HG03039 (cell line): ENCODE measurements around the gene KBTBD4.
A peak's percentile ranks its signal among the peaks of the same experiment; 100 is the strongest.

Source experiments
- ATAC-seq: cut with Tn5 transposase; IDR thresholded peaks from one replicate; pipeline ENCODE4 v1.9.1; 2021; ENCODE audit warnings: mild to moderate bottlenecking, moderate library complexity; ENCODE audit not compliant: unreplicated experiment

The KBTBD4 gene

DNA sequence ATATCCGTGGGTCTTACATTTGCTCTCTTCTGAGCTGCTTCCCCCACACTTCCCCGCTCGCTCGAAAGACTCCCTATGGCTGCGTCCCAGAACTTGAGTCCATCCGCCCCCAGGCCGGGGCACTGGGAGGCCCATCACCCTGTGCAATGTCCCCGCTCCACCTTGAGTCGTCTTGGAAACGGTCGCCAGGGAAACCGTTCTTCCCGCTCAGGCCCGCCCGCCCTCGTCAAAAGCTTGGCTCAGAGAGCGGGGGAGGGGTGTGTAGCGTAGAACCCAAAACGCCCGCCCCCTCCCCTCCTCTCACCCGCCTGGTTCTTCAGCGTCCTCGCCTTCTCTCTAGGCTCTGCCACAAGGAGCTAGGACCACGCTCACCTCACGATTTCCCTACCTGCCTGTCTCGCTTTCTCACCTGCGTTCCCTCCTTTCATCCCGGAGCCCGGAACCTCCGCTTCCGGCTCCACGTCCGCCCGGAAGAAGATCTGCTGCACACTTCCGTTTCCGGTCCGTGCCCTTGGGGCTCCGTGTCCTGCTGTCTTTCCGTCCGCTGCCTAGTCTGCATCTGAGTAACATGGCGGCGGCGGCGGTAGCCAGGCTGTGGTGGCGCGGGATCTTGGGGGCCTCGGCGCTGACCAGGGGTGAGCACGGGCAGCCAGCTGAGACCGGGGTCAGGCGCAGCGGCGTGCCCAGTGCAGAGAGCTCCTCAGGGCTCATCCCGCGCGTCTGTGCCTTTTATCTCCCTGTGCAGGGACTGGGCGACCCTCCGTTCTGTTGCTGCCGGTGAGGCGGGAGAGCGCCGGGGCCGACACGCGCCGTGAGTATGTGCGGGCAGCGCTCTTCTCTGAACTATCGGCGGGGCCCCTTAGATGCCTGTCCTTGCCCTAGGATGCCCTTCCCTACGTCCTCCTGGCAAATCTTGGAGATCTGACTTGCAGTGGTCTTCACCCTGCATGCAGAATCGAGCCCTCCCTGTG, at the start of gene KBTBD4, which contains the start of gene NDUFS3:
Gene KBTBD4 (minus strand): TSS at position 447 of the 971 bp plus-strand sequence. CDS start 19 bp downstream, at position 428.
Gene NDUFS3 (plus strand): TSS at position 551 of the 971 bp plus-strand sequence. CDS start 18 bp downstream, at position 569.
- ATAC-seq: peak; percentile 91

DNA sequence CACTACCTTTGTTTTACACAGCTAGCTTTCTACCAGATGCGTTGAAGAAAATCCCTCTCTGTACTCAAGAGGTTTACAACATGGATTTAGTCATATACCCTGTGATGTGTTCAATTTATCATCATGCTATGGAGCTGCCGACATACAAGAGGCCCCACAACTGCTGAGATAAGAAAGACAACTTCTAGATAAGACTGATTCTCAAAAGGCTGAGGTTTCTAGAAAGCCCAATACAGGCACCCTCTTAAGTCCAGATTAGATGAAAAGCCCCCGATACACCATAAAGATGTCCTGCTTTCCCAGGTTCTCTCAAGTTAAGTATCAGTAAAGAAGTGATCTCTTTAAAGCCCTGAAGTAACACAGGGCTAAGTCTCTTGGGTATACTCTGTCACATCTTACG, 49.3 kb upstream of the KBTBD4 start:
- ATAC-seq: no peak

DNA sequence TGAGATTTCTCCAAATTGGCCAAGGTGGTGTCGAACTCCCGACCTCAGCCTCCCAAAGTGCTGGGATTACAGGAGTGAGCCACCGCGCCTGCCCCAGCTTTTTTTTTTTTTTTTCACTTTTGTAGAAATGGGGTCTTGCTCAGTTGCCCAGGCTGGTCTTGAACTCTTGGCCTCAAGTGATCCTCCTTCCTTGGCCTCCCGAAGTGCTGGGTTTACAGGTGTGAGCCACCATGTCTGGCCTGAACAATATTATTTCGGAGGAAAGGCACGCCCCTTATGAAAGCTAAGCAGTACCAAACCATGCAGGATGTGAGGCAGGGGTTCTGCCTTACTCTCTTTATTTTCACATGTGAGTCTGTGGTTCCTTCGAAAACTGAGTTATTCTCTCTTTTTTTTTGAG, 47.5 kb upstream of the KBTBD4 start:
- no peak for ATAC-seq

DNA sequence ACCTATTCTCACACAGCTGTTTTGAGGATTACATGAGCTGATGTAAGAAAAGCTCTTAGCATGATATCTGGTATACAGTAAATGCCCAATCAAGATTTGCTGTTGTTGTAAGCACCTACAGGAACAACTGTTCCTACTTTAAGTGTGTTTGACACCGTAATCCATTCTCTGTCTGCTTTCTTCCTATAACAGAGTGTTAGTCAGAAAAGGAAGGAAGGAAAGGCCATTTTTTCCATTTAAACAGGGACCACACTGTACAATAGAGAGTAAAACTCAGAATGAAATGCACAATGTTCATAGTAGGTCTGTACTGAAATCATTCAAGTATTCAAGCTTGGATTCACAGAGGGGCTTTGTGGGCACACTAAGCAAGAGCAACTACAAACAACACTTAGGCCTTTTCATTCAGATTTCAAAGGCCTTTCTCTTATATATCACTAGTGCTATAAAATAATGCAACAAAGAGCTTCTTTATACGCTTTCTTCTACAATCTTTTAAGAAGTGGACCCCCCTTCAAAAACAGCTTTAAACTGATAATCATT, 42.1 kb upstream of the KBTBD4 start:
- no peak for ATAC-seq

DNA sequence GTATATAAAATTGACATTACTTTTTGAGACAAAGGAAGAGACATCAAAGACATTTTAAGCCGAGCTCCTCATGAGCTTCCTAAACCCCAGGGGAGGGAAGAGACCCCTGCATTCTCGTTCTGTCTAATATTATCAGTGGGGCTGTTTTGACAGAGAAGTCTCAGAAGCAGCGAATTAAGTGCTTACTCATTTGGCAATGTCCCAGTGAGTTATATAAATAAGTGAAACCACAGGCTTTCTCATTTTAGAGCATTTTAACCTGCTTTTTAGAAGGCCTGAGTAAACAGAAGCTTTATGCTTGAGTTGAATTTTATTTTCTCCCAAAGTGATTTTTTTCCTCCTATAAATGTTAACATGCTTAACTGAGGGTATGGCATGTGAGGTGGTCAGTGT, 38.6 kb upstream of the KBTBD4 start:
- ATAC-seq: no peak

DNA sequence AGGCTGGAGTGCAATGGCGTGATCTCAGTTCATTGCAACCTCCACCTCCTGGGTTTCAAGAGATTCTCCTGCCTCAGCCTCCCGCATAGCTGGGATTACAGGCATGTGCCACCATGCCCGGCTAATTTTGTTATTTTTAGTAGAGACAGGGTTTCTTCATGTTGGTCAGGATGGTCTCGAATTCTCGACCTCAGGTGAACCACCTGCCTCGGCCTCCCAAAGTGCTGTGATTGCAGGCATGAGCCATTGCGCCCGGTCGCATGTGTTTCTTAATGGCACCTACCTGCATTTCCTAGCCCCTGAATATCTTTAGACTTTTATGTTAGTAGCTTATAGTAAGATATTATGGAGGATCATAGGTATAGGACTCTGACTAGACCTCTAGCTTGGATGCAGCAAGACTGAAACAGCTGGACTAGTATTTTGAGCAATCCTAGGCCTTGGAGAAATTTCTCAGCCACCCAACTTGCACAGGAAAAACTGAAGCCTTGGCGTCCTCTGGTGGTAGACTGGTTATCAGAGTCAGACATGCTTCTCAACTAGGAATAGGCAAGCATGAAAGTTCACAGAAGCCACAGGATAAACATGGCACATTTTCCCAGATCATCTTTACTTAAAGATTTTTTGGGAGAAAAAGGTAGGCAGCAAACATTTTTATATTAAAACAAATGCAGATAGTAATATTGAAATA, 38.1 kb upstream of the KBTBD4 start:
- no peak for ATAC-seq

DNA sequence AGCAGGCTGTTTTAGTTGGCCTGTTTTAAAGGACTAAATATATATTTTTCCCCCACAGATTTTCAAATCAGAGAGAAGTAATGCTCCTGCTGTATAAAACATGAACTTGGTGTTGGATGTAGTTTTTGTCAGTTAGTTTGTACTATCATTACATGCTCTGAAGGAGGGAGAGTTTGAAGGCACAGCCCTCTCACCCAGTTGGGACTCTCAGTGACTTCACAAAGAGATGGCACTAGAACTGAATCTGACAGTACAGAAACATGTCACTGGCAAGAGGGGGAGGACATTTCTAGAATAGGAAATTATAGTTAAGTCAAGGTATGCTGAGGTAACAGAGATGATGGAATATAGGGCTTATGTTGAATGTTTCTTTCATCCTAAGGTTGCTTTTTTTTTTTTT, 36.5 kb upstream of the KBTBD4 start:
- ATAC-seq: no peak

DNA sequence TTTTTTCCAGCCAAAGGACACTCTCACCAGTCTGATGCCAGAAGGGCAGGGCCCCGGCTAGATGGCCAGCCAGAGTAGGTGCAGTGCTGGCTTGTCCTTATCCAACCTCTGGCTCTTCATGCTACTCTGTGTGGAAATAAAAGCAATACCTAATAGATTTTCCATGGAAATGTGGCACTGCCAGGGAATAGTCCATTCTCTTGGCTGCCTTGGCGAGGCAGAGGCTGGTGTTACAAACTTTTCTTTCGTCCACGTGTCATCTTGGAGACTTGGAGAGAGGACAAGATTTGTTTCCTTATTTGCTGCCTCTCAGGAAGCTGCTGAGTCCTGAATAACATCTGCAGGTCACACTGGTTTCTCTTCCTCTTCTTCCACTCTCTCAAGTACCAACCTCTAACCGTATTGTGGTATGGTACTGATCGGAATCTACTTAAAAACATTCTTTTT, 32.6 kb upstream of the KBTBD4 start:
- ATAC-seq: peak; percentile 61

DNA sequence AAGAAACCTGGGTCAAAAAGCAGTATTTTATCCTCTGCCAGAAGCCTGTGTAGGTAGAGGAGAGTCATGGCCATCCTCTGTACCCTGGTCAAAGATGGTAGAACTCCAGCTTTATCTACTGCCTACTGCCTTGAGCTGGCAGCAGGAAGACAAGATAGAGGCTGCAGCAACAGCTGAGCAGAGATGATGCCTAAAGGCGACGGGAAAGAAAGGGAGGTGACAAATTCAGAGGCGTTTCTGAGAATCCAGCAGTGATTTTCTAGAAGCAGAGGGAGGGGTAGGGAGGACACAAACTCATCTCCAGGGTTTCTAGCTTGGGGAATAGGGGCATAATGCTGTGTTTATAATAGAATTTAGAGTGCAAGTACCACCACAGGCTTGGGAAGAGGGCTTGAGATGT, 30.9 kb upstream of the KBTBD4 start:
- ATAC-seq: no peak

DNA sequence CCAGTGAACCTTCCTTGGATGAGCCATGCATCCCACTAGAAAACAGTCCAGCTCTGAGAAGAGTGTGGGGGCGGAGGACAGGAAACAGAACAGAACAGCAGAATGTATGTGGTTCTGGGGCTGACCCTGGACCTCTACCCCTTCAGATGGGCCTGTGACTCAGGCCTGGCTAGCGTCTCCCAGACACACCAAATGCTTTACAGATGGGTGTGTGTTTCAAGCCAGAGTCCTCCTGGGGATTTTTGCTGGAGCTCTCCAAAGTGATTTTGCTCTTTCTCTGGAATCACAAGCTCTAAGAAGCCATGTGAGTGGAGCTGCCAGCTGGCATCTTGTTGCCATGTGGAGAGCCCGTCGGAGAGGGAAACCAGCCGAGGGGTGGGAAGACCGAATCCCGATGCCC, 28.6 kb upstream of the KBTBD4 start:
- ATAC-seq: no peak

DNA sequence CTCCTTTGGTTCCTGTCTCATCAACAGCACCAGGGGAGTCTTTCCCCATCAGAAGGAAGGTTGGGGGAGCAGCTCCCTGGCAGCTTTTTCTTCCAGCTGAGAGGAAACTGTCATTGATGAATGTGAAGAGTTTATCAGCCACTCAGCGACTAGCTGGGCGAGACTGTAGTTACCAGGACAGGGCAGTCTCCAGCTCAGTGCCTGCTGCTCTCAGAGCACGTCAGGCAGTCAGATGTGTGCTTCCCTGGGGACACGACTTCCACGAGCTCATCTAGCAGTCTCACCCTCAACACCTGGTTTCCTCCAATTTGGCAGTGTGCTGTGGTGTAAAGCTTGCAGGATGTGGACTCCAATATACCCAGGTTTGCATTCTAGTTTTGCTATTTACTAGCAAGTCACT, 28.0 kb upstream of the KBTBD4 start:
- no peak for ATAC-seq

DNA sequence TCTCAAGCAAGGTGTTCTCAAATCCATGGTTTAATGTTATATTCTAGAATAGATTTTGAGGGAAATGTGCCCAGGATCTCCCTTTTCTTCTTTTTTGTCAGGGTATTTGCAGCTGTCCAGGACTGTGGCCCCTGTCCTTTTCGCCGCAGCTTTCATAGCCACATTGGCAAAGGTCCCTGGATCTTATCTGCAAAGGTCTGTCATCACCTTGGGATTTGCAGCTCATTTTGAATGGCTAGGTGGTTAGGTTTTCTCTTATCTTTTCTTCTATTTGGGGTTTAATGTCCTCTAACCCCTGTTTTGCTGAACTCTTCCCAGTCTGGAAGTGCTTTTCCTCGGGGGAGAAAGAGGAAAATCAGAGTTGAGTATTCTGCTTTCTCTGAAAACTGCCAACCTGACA, 27.2 kb upstream of the KBTBD4 start:
- no peak for ATAC-seq

DNA sequence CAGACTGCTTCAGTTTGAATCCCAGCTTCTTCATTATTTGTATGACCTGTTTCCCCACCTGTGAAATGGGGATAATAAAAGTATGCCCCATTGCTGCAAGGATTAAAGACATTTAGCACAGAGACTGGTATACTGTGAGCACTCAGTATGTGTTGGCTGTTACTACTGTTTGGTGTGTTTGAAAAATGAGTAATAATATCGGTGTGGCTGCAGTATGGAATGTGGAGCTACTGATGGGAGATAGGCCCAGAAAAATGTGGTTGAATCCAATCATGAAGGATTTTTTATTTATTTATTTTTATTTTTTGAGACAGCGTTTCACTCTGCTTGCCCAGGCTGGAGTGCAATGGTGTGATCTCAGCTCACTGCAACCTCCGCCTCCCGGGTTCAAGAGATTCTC, 24.5 kb upstream of the KBTBD4 start:
- ATAC-seq: no peak

DNA sequence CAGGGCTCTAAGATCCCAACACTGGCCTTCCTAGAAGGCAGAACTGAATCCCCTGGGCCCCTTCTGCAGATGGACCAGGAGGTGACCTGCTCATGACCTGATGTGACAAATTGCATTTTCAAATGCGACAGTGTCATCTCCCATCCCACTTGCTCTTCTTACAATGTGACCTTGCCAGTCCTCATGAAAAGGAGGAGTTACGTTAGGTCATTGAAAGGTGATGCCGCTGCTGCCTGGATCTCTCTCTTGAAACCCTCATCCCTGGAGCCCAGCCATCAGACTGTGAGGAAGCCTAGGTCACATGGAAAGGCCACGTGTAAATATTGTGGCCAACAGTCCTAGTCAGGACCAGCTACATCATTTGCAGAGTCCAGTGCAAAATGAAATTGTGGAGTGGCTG, 21.1 kb upstream of the KBTBD4 start:
- no peak for ATAC-seq

DNA sequence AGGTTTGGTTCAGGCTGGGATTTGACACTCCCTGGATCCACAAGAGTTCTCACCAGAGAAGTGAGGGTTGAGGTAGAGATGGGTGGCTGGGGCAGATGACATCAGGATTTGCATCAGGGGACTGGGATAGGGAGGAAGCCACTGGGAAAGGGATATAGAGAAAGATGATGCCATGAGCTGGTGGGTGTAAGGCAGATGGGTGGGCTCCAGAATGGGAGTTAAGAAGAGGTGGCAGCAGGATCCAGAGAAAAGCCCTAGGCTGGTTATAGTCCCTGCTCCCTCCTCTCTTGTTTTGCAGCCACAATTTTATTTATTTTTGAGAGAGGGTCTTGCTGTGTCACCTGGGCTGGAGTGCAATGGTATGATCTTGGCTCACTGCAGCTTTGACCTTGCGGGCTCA, 17.2 kb upstream of the KBTBD4 start:
- ATAC-seq: no peak

DNA sequence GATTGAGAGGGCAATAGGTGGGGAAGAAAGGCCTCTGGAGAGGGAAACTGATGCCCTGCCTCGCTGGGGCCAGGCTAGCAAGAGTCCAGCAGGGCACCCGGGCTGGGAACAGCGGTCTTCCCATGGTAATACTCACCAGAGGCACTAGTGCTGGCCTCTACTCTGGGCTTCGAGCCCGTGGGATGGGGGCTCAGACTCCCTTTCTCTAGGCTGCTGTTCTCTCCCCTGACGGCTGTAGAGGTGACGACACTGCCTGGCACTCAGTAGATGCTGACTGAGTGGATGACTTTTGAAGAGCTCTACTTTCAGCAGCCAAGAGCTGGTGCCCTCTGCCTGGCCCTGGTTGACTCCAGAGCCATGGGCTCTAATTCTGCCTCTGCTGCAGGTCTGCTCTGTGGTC, 16.3 kb upstream of the KBTBD4 start:
- ATAC-seq: no peak

DNA sequence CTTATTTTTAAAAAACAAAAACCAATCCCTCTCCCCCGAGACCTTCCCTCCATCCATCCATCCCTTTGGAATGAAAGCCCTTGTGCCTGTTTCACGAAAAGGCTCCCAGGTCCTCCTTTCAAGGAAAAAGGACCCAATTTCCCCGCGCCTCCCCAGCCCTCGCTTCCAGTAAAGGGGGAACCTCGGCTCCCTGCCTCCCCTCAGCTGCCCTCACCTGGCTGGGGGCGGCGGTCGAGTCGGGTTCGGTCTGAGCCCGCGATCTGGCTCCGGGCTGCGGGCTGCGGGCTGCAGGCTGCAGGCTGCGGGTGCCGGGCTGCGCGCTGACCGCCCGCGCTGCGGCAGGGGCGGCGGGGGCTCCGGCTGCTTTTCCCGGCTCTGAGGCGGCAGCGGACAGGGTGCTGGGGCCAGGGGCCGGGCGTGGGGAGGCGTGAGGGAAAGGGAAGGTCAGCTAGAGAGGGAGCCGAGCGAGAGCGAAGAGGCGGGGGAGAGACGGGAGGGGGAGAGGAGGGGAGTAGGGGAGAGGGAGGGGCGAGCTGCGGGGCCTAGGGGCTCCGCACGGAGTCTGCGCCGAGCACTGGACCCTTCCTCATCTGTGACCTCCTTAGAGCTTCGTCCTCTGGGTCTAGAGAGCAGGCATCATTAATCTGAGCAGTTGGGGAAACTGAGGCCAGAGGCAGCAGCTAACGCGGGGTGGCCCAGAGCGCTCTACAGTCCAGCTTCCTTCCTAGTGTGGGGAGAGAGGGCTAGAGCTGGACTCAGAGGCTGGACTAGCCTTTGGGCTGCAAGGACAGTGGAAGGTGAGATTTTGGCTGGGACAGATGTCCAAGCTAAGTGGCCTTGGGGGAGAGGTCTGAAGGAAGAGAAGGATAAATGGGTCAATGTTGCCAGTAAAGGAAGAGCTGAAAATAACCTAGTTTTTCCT, 15.4 kb upstream of the KBTBD4 start, which contains the start of gene C1QTNF4:
Gene C1QTNF4 (minus strand): TSS at position 478 of the 922 bp plus-strand sequence. CDS start 3,601 bp downstream, outside the sequence.
- no peak for ATAC-seq

DNA sequence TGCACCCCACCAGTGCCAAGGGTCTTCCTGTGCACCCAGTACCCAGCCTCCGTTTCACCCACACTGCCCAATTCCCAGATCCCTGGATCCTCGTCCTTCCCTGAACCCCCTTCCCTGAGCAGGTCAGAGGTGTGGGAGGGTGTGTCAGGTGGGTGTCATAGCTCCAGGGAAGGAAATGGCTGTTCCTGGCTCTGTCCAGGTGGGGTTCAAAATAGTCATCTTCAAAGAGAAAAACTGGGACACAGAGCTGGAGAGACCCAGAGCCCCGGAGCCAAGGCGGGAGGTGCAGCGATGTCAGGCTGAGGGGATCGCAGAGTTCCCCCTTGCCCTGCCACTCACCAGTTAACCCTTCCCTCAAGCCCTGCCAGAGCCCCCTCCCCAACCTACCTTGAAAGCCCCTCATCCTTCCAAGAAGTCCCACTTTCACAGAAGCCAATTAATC, 14.7 kb upstream of the KBTBD4 start:
- no peak for ATAC-seq

DNA sequence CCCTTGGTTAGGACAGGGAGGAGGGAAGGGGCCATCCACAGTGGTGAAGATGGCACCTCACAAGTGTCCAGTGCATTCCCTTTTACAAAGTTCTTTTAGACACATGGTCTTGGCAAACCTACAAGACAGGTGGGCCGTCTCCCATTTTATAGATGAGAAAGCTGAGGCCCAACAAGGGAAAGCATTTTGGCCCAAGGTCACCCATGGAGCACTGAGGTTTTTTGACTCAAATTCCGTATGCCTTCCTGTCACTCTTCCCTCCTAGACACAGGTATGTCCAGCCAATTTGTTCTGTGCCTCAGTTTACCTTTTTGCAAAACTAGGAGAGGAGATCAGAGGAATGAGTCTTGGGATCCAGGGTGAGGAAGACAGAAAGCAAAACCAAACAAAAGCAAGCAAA, 14.2 kb upstream of the KBTBD4 start:
- no peak for ATAC-seq

DNA sequence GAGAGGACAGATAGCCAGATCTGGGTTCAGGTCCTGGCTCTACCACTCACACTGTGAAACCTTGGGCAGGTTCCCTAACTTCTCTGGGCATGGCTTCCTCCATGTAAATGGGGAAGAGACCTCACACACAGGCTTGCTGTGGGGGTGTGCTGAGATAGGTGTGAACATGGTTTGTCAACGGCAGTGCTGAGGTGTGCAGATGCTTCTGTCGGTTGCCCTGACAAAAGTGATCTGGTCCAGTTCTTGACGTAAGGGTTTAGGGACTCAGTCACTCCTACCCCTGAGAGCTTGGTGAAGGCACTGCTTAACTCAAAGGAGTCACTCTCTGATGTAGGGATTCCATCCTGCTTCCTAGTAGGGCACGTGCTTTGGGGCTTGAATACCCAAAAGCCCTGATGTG, 13.5 kb upstream of the KBTBD4 start:
- no peak for ATAC-seq
